Fibroblast of skin of left quadriceps (primary cell): Measurements from ENCODE around the gene PLEKHA1.
A peak's percentile ranks its signal among the peaks of the same experiment; 100 is the strongest.

Experiments used
- DNase-seq, 2 experiments: peaks; one replicate each; pipeline ENCODE4 v3.0.0-alpha.2; 2013; ENCODE audit warnings: low read depth in 2 of 2

Gene PLEKHA1

GRCh38 chr10:122376364-122376961 lies 2.0 kb downstream of the PLEKHA1 start:
- DNase-seq, result no peak

DNA sequence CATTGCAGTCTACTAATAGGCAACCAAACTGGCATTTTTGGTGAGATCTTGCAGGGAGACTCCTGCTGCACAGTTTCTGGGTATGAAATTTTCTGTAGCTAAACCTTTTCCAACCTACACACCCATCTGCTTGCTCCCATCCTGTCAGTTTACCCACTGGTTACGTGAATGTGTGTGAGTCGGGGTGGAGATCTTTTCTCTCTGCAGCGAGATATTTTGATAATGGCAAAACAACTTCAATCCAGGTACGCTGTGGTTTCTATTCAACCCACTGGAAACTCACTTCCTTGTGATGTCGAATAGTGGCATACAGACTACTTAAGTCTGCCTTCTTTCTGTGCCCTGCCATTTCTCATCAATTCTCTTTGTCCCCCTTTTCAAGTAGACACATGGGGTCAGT lies 4.5 kb downstream of the PLEKHA1 start:
- DNase-seq, result no peak

- DNase-seq, result no peak
Measured at GRCh38 chr10:122379537-122379936, 5.0 kb downstream of the PLEKHA1 start.

GRCh38 chr10:122380703-122381102 lies 6.2 kb downstream of the PLEKHA1 start:
- no peak for DNase-seq

GRCh38 chr10:122381680-122382079 lies 7.2 kb downstream of the PLEKHA1 start:
- no peak for DNase-seq

DNA sequence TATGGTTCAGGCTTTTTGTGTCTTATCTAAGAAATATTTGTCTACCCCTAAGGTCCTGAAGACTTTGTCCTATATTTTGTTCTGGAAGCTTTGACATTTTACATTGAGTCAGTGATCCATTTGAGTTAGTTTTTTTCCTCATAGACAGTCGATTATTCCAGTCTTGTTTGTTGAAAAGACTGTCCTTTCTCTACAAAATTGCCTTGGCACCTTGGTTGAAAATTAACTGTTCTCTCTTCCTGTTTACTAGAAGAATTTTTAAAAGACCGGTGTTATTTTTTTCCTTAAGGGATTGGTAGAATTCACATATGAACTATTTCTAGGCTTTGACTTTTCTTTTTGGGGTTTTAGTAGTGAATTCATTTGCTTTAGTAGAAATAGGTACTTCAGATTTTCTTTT lies 12.0 kb downstream of the PLEKHA1 start:
- no peak for DNase-seq

DNA sequence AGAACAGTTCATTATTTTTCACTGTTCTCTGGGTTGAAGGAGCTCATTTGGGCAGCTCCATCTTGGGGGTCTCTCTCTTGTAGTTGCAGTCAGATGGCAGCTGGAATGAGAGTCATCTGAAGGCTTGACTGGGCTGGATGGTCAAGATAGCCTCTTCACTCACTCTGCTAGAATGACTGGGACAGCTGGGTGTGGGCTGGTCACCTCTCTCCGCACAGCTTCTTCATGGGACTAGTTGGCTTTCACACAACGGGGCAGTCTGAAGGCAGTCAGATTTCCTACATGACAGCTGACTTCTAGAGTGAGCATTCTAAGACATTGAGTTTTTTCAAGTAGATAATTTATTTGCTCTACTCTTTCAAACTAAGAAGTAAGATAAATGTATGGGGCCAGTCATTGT lies 13.1 kb downstream of the PLEKHA1 start:
- no peak for DNase-seq

DNA sequence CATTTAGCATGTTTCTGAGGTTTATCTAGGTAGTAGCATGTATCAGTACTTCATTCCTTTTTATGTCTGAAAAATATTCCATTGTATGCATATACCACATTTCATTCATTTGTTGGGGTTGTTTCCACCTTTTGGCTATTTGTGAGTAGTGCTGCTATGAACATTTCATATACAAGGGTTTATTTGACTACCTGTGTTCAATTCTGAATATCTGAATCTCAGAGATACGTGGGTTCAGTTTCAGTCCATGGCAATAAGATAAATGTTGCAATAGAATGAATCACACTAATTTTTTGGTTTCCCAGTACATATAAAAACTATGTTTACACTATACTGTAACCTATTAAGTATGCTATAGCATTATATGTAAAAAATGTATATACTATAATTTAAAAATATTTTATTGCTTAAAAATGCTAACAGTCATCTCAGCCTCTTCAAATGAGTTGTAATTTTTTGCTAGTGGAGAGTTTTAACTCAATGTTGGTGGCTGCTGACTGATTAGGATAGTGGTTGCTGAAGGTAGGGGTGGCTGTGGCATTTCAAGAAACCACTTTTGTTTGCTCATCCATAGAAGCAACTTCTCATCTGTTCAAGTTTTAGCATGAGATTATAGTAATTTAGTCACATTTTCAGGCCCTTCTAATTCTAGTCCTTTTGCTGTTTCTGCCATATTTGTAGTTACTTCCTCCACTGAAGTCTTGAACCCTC lies 13.9 kb downstream of the PLEKHA1 start:
- DNase-seq, result no peak

DNA sequence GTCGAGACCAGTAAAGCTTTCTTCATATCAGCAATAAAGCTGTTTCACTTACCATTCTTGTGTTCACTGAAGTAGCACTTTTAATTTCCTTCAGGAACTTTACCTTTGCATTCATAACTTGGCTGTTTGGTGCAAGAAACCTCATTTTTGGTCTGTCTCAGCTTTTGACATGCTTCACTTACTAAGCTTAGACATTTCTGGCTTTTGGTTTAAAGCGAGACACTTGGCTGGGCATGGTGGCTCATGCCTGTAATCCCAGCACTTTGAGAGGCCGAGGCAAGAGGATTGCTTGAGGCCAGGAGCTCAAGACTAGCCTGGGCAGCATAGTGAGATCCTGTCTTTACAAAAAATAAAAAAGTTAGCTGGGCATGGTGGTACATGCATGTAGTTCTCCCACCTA lies 15.8 kb downstream of the PLEKHA1 start:
- no peak for DNase-seq

GRCh38 chr10:122390679-122391078 lies 16.2 kb downstream of the PLEKHA1 start:
- no peak for DNase-seq

DNA sequence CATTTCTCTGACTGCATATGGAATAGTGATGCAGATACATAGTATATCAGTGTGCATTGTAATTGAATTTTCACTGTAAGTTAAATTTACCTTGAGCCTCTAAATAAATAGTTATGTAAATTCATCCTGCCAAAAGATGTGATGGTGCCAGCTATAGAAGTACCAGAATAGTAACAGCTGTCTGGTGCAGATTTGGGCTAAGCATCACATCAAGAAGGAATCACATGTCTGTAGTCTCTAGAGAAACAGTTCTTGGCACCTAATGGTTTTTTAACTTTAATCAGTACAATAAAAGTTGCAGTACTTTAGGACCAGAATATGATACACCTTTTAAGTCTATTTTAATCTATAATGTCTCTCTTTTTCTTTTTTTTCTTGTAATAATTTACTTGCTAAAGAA lies 17.4 kb downstream of the PLEKHA1 start:
- no peak for DNase-seq

GRCh38 chr10:122392835-122393234 lies 18.3 kb downstream of the PLEKHA1 start:
- no peak for DNase-seq

DNA sequence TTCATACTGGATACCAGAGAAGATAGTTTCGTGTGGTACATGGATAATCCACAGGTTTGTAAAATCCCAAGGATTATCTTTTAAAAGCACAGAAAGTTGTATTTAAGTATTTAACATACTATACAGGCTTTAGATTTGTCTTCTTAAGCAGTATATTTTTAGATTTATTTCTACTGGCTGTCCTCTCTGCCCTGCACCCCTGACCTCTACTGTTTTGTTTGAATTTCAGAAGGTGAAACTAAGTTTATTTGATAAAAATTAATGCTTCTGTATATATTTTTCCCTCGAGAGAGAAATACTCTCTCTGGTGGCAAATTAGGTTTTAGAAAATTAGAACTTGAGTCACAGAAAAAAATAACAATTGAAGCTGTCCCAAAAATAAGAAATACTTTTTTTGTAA lies 18.8 kb downstream of the PLEKHA1 start:
- no peak for DNase-seq

DNA sequence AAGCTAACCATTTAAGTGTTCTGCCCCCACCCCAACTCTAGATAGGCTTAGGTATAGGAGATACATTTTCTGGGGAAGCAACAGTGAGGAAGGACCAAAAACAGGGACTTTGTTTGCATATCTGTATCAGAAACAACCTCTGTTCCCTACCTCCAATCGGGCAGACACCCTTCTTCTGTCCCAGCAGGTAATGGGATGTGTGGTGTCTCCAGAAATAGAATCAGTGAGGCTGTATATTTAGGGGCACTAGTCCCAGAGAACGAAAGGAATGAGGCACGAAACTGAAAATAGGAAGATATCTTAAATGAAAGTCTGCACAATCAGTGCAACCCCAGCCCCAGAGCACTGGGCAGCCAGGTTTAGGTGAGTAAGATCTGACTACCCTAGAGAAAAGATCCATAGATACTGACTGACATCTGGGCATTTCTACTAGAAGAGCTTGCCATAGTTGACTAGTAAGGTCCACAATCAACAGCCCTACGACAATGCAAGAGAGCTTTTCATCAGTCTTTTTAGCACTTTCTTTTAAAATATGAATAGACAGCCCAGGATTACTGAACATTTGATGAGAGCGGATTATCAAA lies 28.1 kb downstream of the PLEKHA1 start:
- no peak for DNase-seq

- DNase-seq, result no peak
Measured at GRCh38 chr10:122404576-122404975, 30.1 kb downstream of the PLEKHA1 start.

DNA sequence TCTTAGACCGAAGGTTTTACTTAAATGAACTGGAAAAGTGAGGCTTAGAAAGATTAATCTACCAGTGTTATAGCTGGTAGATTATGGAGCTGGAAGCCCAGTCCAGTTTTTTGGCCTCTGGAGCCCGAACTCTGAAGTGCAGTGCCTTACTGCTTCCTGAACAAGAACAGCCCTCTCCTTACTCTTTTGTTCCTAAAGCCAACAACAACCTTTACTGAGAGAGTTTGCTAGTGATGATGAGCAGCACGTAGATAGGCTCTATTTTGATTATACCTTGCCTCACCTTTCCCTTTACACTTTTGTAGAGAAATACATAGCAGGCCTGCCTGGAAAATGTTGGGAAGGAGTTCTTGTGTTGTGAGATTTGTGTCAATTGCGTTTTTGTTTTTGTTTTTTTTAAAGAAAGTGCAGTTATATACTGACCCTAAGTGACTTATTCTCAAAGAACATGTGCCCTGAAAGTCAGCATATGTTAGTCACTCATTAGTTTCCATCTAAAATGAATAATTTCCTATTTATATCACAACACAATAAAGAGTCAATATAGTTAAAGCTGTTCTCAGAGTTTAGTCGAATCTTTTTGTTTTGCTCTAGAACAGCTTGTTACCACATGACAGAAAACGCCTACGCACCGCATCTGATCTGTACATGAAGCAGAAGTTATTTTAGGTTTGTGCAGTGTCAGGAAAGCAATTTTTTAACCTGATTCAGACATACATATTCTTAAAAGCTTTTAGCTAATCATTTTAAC lies 33.0 kb downstream of the PLEKHA1 start:
- DNase-seq, result no peak

DNA sequence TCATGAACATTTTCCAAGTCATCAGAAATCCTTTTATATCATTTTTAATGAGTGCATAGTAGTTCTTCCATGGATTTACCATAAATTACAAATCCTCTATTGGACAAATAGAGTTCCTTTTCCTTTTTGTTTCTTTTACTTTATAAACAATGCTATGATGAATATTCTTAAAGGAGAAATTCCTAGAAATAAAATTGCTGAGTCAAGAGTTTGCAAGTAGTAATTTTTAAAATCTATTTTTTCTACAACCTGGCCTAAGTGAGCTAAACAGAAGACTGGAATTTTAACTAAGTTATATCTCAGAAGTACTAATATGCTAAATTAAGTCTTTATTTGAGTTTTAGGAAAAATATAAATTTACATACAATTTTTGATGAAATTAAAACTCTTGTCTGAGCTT lies 38.8 kb downstream of the PLEKHA1 start:
- DNase-seq, result no peak

DNA sequence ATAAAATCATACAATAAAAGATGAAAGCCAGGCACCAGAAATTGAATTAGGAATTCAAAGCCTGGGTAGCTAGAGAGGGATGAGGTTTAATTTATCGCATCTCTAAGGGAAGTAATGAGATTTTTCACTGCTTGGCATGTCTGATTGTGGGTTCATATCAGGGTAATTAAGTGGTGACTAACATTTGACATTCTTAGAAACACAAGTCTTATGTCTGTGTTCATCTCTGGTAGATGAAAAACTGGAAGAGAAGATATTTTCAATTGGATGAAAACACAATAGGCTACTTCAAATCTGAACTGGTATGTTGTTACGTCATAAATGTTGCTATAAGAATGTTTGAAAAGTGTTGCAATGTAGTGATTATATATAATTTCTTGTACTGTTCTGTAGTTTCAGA lies 43.2 kb downstream of the PLEKHA1 start:
- peak in 1 of 2 experiments; percentile 21 for DNase-seq

DNA sequence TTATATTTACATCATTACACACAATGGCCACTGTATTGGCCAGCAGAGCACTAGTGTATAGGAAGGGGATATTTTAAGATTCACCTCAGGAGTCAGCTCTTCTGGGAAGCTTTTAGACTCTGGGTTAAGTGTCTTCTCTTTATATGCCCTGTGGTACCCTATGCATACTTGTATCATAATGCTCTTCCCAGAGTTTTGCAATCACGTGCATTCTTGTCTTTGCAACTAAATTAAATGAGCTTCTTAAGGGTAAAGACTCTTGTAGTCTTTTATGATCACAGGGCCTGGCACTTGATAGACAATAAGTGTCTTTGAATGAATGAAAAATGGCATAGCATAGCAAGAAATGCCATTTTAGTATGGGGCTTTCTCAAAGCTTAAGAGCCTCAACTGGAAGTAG lies 44.5 kb downstream of the PLEKHA1 start:
- DNase-seq, result no peak

GRCh38 chr10:122419876-122420623 lies 45.5 kb downstream of the PLEKHA1 start:
- DNase-seq, result peak; percentile 66 to 71

DNA sequence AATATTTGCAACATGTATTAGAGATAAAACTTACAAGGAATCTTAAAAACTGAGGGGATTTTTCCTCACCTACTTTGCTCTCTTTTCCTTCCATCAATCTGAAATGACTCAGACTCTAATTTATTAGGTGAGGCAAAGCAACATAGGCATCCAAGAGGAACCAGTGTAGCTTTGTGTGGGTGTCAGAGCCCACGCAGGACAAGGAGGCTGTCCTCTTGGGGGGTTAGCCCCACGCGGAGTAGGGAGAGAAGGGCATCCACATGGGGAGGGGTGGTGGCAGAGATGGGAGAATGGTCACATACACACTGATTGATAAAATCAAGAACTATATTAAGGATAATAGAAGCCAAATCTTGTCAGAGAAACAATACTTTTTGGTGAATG lies 46.1 kb downstream of the PLEKHA1 start:
- DNase-seq, result no peak

- no peak for DNase-seq
Measured at GRCh38 chr10:122421054-122421625, 46.6 kb downstream of the PLEKHA1 start.
